Effector CD4-positive, alpha-beta T cell (primary cell): Measurements from ENCODE around the gene SYK.
"Not testable (repeated sequence)": the region's sequence is repeated elsewhere in the genome, so short reads cannot be mapped to it uniquely, and the experiment has no call there.

Source experiments
- DNase-seq: peaks from one replicate; pipeline ENCODE4 v3.0.0-alpha.2; 2020

The SYK gene

GRCh38 chr9:90882991-90883600 is 81.5 kb downstream of the SYK start:
- DNase-seq = no peak

- no peak for DNase-seq
These were observed 82.0 kb downstream of the SYK start for GRCh38 chr9:90883661-90884060.

- DNase-seq = no peak
These were observed 82.6 kb downstream of the SYK start for GRCh38 chr9:90884178-90884577.

GRCh38 chr9:90886868-90887267 is 85.2 kb downstream of the SYK start:
- not testable (repeated sequence) for DNase-seq

- DNase-seq = no peak
These were observed 87.3 kb downstream of the SYK start for GRCh38 chr9:90888941-90889340.

- no peak for DNase-seq
These were observed 88.7 kb downstream of the SYK start for GRCh38 chr9:90890146-90890810.

- no peak for DNase-seq
These were observed 89.9 kb downstream of the SYK start for GRCh38 chr9:90891308-90892040.

- DNase-seq = no peak
These were observed 91.3 kb downstream of the SYK start for GRCh38 chr9:90892918-90893317.

GRCh38 chr9:90893706-90894105 is 92.1 kb downstream of the SYK start:
- no peak for DNase-seq

- DNase-seq = no peak
These were observed 93.5 kb downstream of the SYK start for GRCh38 chr9:90894986-90895687.

GRCh38 chr9:90895786-90896185 is 94.2 kb downstream of the SYK start:
- no peak for DNase-seq

- no peak for DNase-seq
These were observed 94.6 kb downstream of the SYK start for GRCh38 chr9:90896231-90896630.

- DNase-seq = no peak
These were observed 96.6 kb downstream of the SYK start for GRCh38 chr9:90898228-90898627.

GRCh38 chr9:90899287-90899686 is 97.7 kb downstream of the SYK start:
- DNase-seq = no peak

- no peak for DNase-seq
These were observed 98.5 kb downstream of the SYK start for GRCh38 chr9:90900130-90900529.

- DNase-seq = no peak
These were observed 100.3 kb downstream of the SYK start for GRCh38 chr9:90901933-90902332.

- no peak for DNase-seq
These were observed 102.3 kb downstream of the SYK start for GRCh38 chr9:90903766-90904424.

GRCh38 chr9:90904706-90905478 is 103.3 kb downstream of the SYK start:
- no peak for DNase-seq

- DNase-seq = no peak
These were observed 104.2 kb downstream of the SYK start for GRCh38 chr9:90905822-90906221.

- DNase-seq = no peak
These were observed 104.9 kb downstream of the SYK start for GRCh38 chr9:90906316-90907055.

GRCh38 chr9:90907056-90907445 is 105.4 kb downstream of the SYK start:
- no peak for DNase-seq
